ENCODE measurements around the gene STAT6.
"Not testable (repeated sequence)": the region's sequence is repeated elsewhere in the genome, so short reads cannot be mapped to it uniquely, and the experiment has no call there.

The STAT6 gene

GRCh38 chr12:57087010-57087690 is 24.0 kb downstream of the STAT6 start:
- peak; percentile 78 for DNase-seq

GRCh38 chr12:57086493-57087009 is 24.6 kb downstream of the STAT6 start:
- DNase-seq: peak; percentile 18

- DNase-seq: no peak
Observed at GRCh38 chr12:57085999-57086492, 25.1 kb downstream of the STAT6 start.

- no peak for DNase-seq
Observed at GRCh38 chr12:57080855-57081254, 30.3 kb downstream of the STAT6 start.

GRCh38 chr12:57079821-57080220 is 31.3 kb downstream of the STAT6 start:
- DNase-seq: no peak

- DNase-seq: peak; percentile 94
Observed at GRCh38 chr12:57078519-57079404, 32.4 kb downstream of the STAT6 start, which contains the start of gene NEMP1. TSS of gene NEMP1 (minus strand) at chr12:57078791. CDS start at chr12:57078745, 46 bp downstream.

GRCh38 chr12:57073566-57074450 is 37.4 kb downstream of the STAT6 start:
- not testable (repeated sequence) for DNase-seq

- no peak for DNase-seq
Observed at GRCh38 chr12:57072661-57073060, 38.5 kb downstream of the STAT6 start.

GRCh38 chr12:57069523-57069922 is 41.6 kb downstream of the STAT6 start:
- peak; percentile 22 for DNase-seq

- no peak for DNase-seq
Observed at GRCh38 chr12:57066245-57066644, 44.9 kb downstream of the STAT6 start.

GRCh38 chr12:57063991-57064685 is 47.0 kb downstream of the STAT6 start:
- no peak for DNase-seq

GRCh38 chr12:57058454-57058853 is 52.7 kb downstream of the STAT6 start:
- DNase-seq: no peak

- DNase-seq: no peak
Observed at GRCh38 chr12:57057067-57057751, 54.0 kb downstream of the STAT6 start.

- DNase-seq: no peak
Observed at GRCh38 chr12:57055824-57056223, 55.3 kb downstream of the STAT6 start.

GRCh38 chr12:57053901-57054300 is 57.3 kb downstream of the STAT6 start:
- not testable (repeated sequence) for DNase-seq

GRCh38 chr12:57053146-57053545 is 58.0 kb downstream of the STAT6 start:
- not testable (repeated sequence) for DNase-seq

GRCh38 chr12:57051011-57051410 is 60.2 kb downstream of the STAT6 start:
- no peak for DNase-seq

GRCh38 chr12:57049890-57050289 is 61.3 kb downstream of the STAT6 start, which contains the start of gene MYO1A:
TSS of gene MYO1A (minus strand) at chr12:57050129. CDS start at chr12:57048323, 1,806 bp downstream.
- no peak for DNase-seq

GRCh38 chr12:57049119-57049446 is 62.1 kb downstream of the STAT6 start:
- no peak for DNase-seq

- no peak for DNase-seq
Observed at GRCh38 chr12:57048423-57049118, 62.6 kb downstream of the STAT6 start.

- no peak for DNase-seq
Observed at GRCh38 chr12:57047981-57048380, 63.2 kb downstream of the STAT6 start.
